IMR-90 (cell line): Measurements from ENCODE around the gene GHR. TPM values are rescaled to one million over a fixed set of nuclear protein-coding genes. Genes with fewer than 3 reads are reported as not detected.

ENCODE experiments used
- ATAC-seq: fragments of 200-7000 bp; cut with Tn5 transposase; 2 replicates; pipeline ENCODE4 v1.9.1; 2020; ENCODE audit warnings: low read depth, mild to moderate bottlenecking, moderate library complexity
- BruUV-seq: library from RNA; stranded (reverse); fragments of 400-500 nt; replicated peaks from 2 replicates; lab custom pipeline; 2021; lab: Mats Ljungman, UMichigan
- CTCF ChIA-PET: fragments of 300-600 bp; formaldehyde crosslinking; extraction: SDS; loops from one replicate; lab custom pipeline; 2021; ENCODE audit warnings: antibody characterized with exemption; lab: Yijun Ruan, JAX
- POLR2A ChIA-PET: fragments of 300-600 bp; sonication (Branson Sonifier 250); formaldehyde crosslinking; loops from one replicate; lab custom pipeline; 2022; ENCODE audit warnings: antibody characterized with exemption; ENCODE audit not compliant: unreplicated experiment; lab: Charles Lee
- DNase-seq: peaks from one replicate; pipeline ENCODE4 v3.0.0; 2013
- H2AFZ ChIP-seq: replicated peaks from 2 replicates; pipeline ENCODE3; 2013; ENCODE audit warnings: low read length, mild to moderate bottlenecking; ENCODE audit not compliant: poor library complexity
- H2AK5ac ChIP-seq: 2 replicates; pipeline ENCODE4 v1.6.1; 2013; ENCODE audit warnings: low read depth, low read length, inconsistent platforms
- H2AK9ac ChIP-seq: replicated peaks from 2 replicates; pipeline ENCODE3; 2013; ENCODE audit warnings: mild to moderate bottlenecking, low read depth, low read length, moderate library complexity; ENCODE audit not compliant: poor library complexity
- H2BK120ac ChIP-seq: 2 replicates; pipeline ENCODE4 v1.6.1; 2013; ENCODE audit warnings: low read depth, low read length, inconsistent platforms
- H2BK15ac ChIP-seq: 3 replicates; pipeline ENCODE4 v1.6.1; 2013; ENCODE audit warnings: low read depth, low read length, inconsistent platforms
- H2BK20ac ChIP-seq: 2 replicates; pipeline ENCODE4 v1.6.1; 2013; ENCODE audit warnings: low read depth, mild to moderate bottlenecking, inconsistent platforms, low read length, moderate library complexity
- H2BK5ac ChIP-seq: 2 replicates; pipeline ENCODE4 v1.6.1; 2013; ENCODE audit warnings: mild to moderate bottlenecking, low read depth, low read length, inconsistent platforms; ENCODE audit not compliant: poor library complexity, severe bottlenecking
- H3K14ac ChIP-seq: replicated peaks from 2 replicates; pipeline ENCODE4 v1.6.1; 2013; ENCODE audit warnings: low read depth, low read length, inconsistent platforms
- H3K18ac ChIP-seq: 2 replicates; pipeline ENCODE4 v1.6.1; 2013; ENCODE audit warnings: low read depth, low read length, control low read depth
- H3K23ac ChIP-seq: 2 replicates; pipeline ENCODE4 v1.6.1; 2013; ENCODE audit warnings: low read depth, low read length, inconsistent platforms
- H3K27ac ChIP-seq: 2 replicates; pipeline ENCODE4 v1.5.1; 2013; ENCODE audit warnings: mild to moderate bottlenecking, control low read depth, low read length; ENCODE audit not compliant: insufficient read depth
- H3K27me3 ChIP-seq: 2 replicates; pipeline ENCODE4 v1.6.1; 2013; ENCODE audit warnings: low read length; ENCODE audit not compliant: control insufficient read depth, insufficient read depth
- H3K36me3 ChIP-seq: 2 replicates; pipeline ENCODE4 v1.6.1; 2013; ENCODE audit warnings: low read length, mixed read lengths; ENCODE audit not compliant: control insufficient read depth, insufficient read depth
- H3K4ac ChIP-seq: 2 replicates; pipeline ENCODE4 v1.6.1; 2013; ENCODE audit warnings: low read depth, low read length, inconsistent platforms
- H3K4me1 ChIP-seq: 2 replicates; pipeline ENCODE4 v1.6.1; 2013; ENCODE audit warnings: low read length, mixed read lengths; ENCODE audit not compliant: control insufficient read depth, insufficient read depth
- H3K4me2 ChIP-seq: 2 replicates; pipeline ENCODE4 v1.6.1; 2013; ENCODE audit warnings: low read depth, mild to moderate bottlenecking, control low read depth, low read length, moderate library complexity
- H3K4me3 ChIP-seq: 2 replicates; pipeline ENCODE4 v1.5.1; 2013; ENCODE audit warnings: low read depth, mild to moderate bottlenecking, control low read depth, low read length, moderate library complexity; ENCODE audit not compliant: insufficient read depth
- H3K56ac ChIP-seq: 2 replicates; pipeline ENCODE4 v1.6.1; 2013; ENCODE audit warnings: low read length, inconsistent platforms; ENCODE audit not compliant: insufficient read depth; ENCODE audit errors: extremely low read depth
- H3K79me1 ChIP-seq, 2 experiments: 2 replicates each; pipeline ENCODE4 v1.6.1; 2013; ENCODE audit warnings: low read length in 2 of 2, inconsistent platforms in 1 of 2, low read depth in 1 of 2
- H3K9ac ChIP-seq: 2 replicates; pipeline ENCODE4 v1.6.1; 2013; ENCODE audit warnings: low read depth, low read length, control low read depth
- H3K9me1 ChIP-seq: 2 replicates; pipeline ENCODE4 v1.6.1; 2013; ENCODE audit warnings: low read length, inconsistent platforms; ENCODE audit not compliant: insufficient read depth
- H3K9me3 ChIP-seq: 2 replicates; pipeline ENCODE4 v1.6.1; 2013; ENCODE audit warnings: low read length; ENCODE audit not compliant: control insufficient read depth, insufficient read depth
- H4K20me1 ChIP-seq: 2 replicates; pipeline ENCODE4 v1.6.1; 2013; ENCODE audit warnings: low read length, inconsistent platforms; ENCODE audit not compliant: insufficient read depth
- H4K5ac ChIP-seq: 2 replicates; pipeline ENCODE4 v1.6.1; 2013; ENCODE audit warnings: mild to moderate bottlenecking, low read depth, low read length, control low read depth
- H4K8ac ChIP-seq, 2 experiments: 2 replicates each; pipeline ENCODE4 v1.6.1; 2013; ENCODE audit warnings: low read depth in 2 of 2, low read length in 2 of 2, control low read depth in 1 of 2, inconsistent platforms in 1 of 2
- H4K91ac ChIP-seq: 2 replicates; pipeline ENCODE4 v1.6.1; 2013; ENCODE audit warnings: low read depth, low read length, inconsistent platforms; ENCODE audit not compliant: insufficient read depth
- BHLHE40 ChIP-seq: fragments of 150-350 bp; IDR thresholded peaks from 2 replicates; pipeline ENCODE4 v1.6.1; 2016; ENCODE audit warnings: mild to moderate bottlenecking, low read depth, low read length
- CHD1 ChIP-seq: IDR thresholded peaks from 2 replicates; pipeline ENCODE4 v1.6.1; 2012; ENCODE audit warnings: low read depth, low read length, improper control_type of control experiment
- POLR2A ChIP-seq: IDR thresholded peaks from 2 replicates; pipeline ENCODE4 v1.6.1; 2012; ENCODE audit warnings: mild to moderate bottlenecking, low read depth, low read length
- WGBS, 2 experiments: methylation state at CpG; one replicate each; pipeline versions ENCODE4 v1.1.5 to v1.1.7; 2013; ENCODE audit warnings: missing lambda C conversion rate in 2 of 2; ENCODE audit not compliant: insufficient read length in 1 of 2; ENCODE audit errors: extremely low coverage in 2 of 2; 5-methylcytosine and 5-hydroxymethylcytosine counted together
- dilution Hi-C: fragments of 300-500 bp; cut with HindIII; formaldehyde crosslinking; loops from one replicate; pipeline ENCODE4 v1.14.3; 2018; ENCODE audit warnings: low sequenced_read_pairs; ENCODE audit not compliant: unreplicated experiment
- in situ Hi-C: fragments of 300-500 bp; cut with MboI; formaldehyde crosslinking; loops from 3 replicates; pipeline ENCODE4 v1.14.3; 2019; ENCODE audit warnings: low sequenced_read_pairs, inconsistent platforms, mixed read lengths
- intact Hi-C: fragments of 100-400 bp; cut with micrococcal nuclease; formaldehyde crosslinking; loops from 2 replicates; pipeline ENCODE4 v1.10.0; 2022
- polyA plus RNA-seq, 3 experiments: library from polyadenylated mRNA; depleted of rRNA; stranded (reverse); fragments of >200 nt; gene quantifications; 2 replicates each; pipeline ENCODE4 v1.2.3, GENCODE V29; 2012; ENCODE audit warnings: low replicate concordance in 1 of 3
- total RNA-seq: library from RNA; depleted of rRNA; stranded (reverse); fragments of >200 nt; gene quantifications from 2 replicates; pipeline ENCODE4 v1.2.3, GENCODE V29; 2012

GHR gene
- total and polyA plus RNA-seq, 2 of the 4 experiments (the other 2 are of a cell fraction), result 0.36 to 1.1 TPM

DNA sequence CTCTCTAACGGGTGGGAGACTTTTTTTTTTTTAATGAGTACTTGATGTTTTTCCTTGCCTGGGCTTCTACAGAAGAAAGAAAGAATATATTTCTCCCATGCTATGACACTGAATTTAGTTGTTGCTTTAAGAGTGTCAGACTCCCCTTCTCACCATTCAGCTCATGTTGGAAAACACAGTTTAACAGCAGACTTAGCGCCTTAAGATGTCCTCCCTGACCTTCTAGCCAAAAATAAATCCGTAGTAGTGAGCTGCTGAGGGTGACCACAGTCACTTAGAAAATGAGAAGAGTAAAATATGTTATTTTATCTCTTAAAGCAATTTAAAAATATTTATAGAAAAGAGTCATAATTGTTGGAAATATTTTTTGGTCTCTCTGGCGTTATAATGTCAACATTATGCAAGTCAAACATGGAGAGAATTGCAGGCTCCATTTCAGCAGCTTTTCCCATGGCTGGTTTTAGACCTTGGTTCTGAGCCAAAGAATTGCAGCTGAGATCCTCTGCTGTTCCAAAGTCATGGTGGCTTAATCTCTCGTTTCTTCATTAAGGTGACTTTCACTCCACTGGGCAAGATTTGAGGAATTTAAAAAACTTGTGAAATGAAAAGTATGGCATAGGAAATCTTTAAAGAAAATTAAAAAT lies 143.5 kb downstream of the GHR start:
- no peaks in the 10 kb centered on the region for H3K4me1 ChIP-seq
- H2AK5ac ChIP-seq, result no peak overlapping the region
- no peak overlapping the region for H3K23ac ChIP-seq
- no peak overlapping the region for H2AK9ac ChIP-seq
- H2BK5ac ChIP-seq, result no peak overlapping the region
- H4K5ac ChIP-seq, result no peak overlapping the region
- dilution Hi-C loops, result no loop called here
- no peak overlapping the region for H4K91ac ChIP-seq
- H3K18ac ChIP-seq, result no peak overlapping the region
- H2BK15ac ChIP-seq, result no peak overlapping the region
- H4K20me1 ChIP-seq, result no peaks in the 10 kb centered on the region
- ATAC-seq (no peak), DNase-seq (no peak)
- ChIA-PET CTCF (no interaction called here), POLR2A (no interaction called here)
- H3K79me1 ChIP-seq, result no peaks in the 10 kb centered on the region
- TF ChIP-seq BHLHE40 (no peak), CHD1 (no peak), POLR2A (no peak)
- no peaks in the 10 kb centered on the region for H3K9me1 ChIP-seq
- H3K4me2 ChIP-seq, result no peak overlapping the region; the same call in 1 of the 2 replicates
- no peaks in the 10 kb centered on the region for H3K9me3 ChIP-seq
- no peak overlapping the region for H2AFZ ChIP-seq
- BruUV-seq, result no TSS peak
- H3K56ac ChIP-seq, result no peak overlapping the region
- WGBS, 2 experiments, result no CpG with 5 or more reads among the region's 5 CpGs
- H3K14ac ChIP-seq, result no peak overlapping the region
- intact Hi-C loops, result no loop called here
- H3K27ac ChIP-seq, result no peak overlapping the region
- in situ Hi-C loops, result no loop called here
- H3K36me3 ChIP-seq, result no peaks in the 10 kb centered on the region
- no peak overlapping the region for H2BK120ac ChIP-seq
- no peak overlapping the region for H4K8ac ChIP-seq
- no peak overlapping the region for H2BK20ac ChIP-seq
- H3K4me3 ChIP-seq, result no peak overlapping the region
- H3K27me3 ChIP-seq, result no peaks in the 10 kb centered on the region
- H3K9ac ChIP-seq, result no peak overlapping the region
- H3K4ac ChIP-seq, result no peak overlapping the region
